WTC11 (cell line): ENCODE data around the gene ELK3. TPM values are rescaled to one million over a fixed set of nuclear protein-coding genes. Genes with fewer than 3 reads are reported as not detected.

Experiments
- ATAC-seq: fragments of 200-7000 bp; cut with Tn5 transposase; 2 replicates; pipeline ENCODE4 v1.10.0; 2021; ENCODE audit warnings: mild to moderate bottlenecking, moderate library complexity
- CTCF ChIA-PET: fragments of 300-600 bp; sonication (Branson Sonifier 250); formaldehyde crosslinking; loops from one replicate; lab custom pipeline; 2021; ENCODE audit warnings: antibody characterized with exemption; lab: Charles Lee
- POLR2A ChIA-PET: fragments of 350-600 bp; sonication (Branson Sonifier 250); formaldehyde crosslinking; loops from one replicate; lab custom pipeline; 2021; ENCODE audit warnings: antibody characterized with exemption; lab: Charles Lee
- DNase-seq: peaks from one replicate; pipeline ENCODE4 v3.0.0; 2021; ENCODE audit warnings: low spot score
- H3K27ac Mint-ChIP-seq: 2 replicates; pipeline ENCODE4 v1.8.0; 2021; ENCODE audit warnings: mixed read lengths
- H3K27me3 Mint-ChIP-seq: 2 replicates; pipeline ENCODE4 v1.8.0; 2021; ENCODE audit warnings: low read depth, mild to moderate bottlenecking, moderate library complexity, mixed read lengths
- H3K36me3 Mint-ChIP-seq: 2 replicates; pipeline ENCODE4 v1.8.0; 2021; ENCODE audit warnings: mixed read lengths
- H3K4me1 Mint-ChIP-seq: 2 replicates; pipeline ENCODE4 v1.8.0; 2022; ENCODE audit warnings: mixed read lengths
- H3K4me3 Mint-ChIP-seq: 2 replicates; pipeline ENCODE4 v1.8.0; 2021; ENCODE audit warnings: mild to moderate bottlenecking, moderate library complexity, mixed read lengths
- H3K9me3 Mint-ChIP-seq: 2 replicates; pipeline ENCODE4 v1.8.0; 2021; ENCODE audit warnings: mixed read lengths
- ATF1 ChIP-seq: sonication (generic); formaldehyde crosslinking; IDR thresholded peaks from 2 replicates; pipeline ENCODE4 v1.8.1; 2023; ENCODE audit warnings: mild to moderate bottlenecking, moderate library complexity, missing genetic modification reagents
- ESRRA ChIP-seq: sonication (generic); formaldehyde crosslinking; IDR thresholded peaks from 2 replicates; pipeline ENCODE4 v1.8.1; 2022; ENCODE audit warnings: mild to moderate bottlenecking, missing genetic modification reagents, borderline replicate concordance
- FOXK1 ChIP-seq: sonication (generic); formaldehyde crosslinking; IDR thresholded peaks from 2 replicates; pipeline ENCODE4 v1.8.0; 2022; ENCODE audit warnings: mild to moderate bottlenecking, moderate library complexity, missing genetic modification reagents
- NFE2L1 ChIP-seq: sonication (generic); formaldehyde crosslinking; IDR thresholded peaks from 2 replicates; pipeline ENCODE4 v1.8.1; 2023; ENCODE audit warnings: missing genetic modification reagents
- NFYB ChIP-seq: sonication (generic); formaldehyde crosslinking; conservative IDR thresholded peaks from 2 replicates; pipeline ENCODE4 v1.8.0; 2022; ENCODE audit warnings: low read depth, missing genetic modification reagents
- NR1H2 ChIP-seq: sonication (generic); formaldehyde crosslinking; IDR thresholded peaks from 2 replicates; pipeline ENCODE4 v1.9.0; 2021; ENCODE audit warnings: mild to moderate bottlenecking, moderate library complexity, missing genetic modification reagents
- NR3C1 ChIP-seq: sonication (generic); formaldehyde crosslinking; conservative IDR thresholded peaks from 2 replicates; pipeline ENCODE4 v1.8.1; 2023; ENCODE audit warnings: low read depth, mild to moderate bottlenecking, missing genetic modification reagents
- SOX15 ChIP-seq: fragments of 250-450 bp; sonication (Bioruptor Pico); IDR thresholded peaks from 2 replicates; pipeline ENCODE4 v1.9.0; 2021; ENCODE audit warnings: mild to moderate bottlenecking
- SP1 ChIP-seq: sonication (generic); formaldehyde crosslinking; conservative IDR thresholded peaks from 2 replicates; pipeline ENCODE4 v1.8.1; 2022; ENCODE audit warnings: missing genetic modification reagents
- ZNF121 ChIP-seq: sonication (generic); formaldehyde crosslinking; IDR thresholded peaks from 2 replicates; pipeline ENCODE4 v1.8.0; 2023; ENCODE audit warnings: missing genetic modification reagents
- ZNF219 ChIP-seq: sonication (generic); formaldehyde crosslinking; IDR thresholded peaks from 2 replicates; pipeline ENCODE4 v1.8.0; 2023; ENCODE audit warnings: missing genetic modification reagents, mild to moderate bottlenecking, borderline replicate concordance
- ZNF317 ChIP-seq: sonication (generic); formaldehyde crosslinking; IDR thresholded peaks from 2 replicates; pipeline ENCODE4 v1.8.1; 2023; ENCODE audit warnings: low read depth, mild to moderate bottlenecking, moderate library complexity, missing genetic modification reagents, borderline replicate concordance
- total RNA-seq: library from RNA; stranded (reverse); gene quantifications from 3 replicates; pipeline ENCODE4 v1.2.3, GENCODE V29; 2021
- TF ChIP-seq, protein P1 (sequence below): sonication (generic); formaldehyde crosslinking; IDR thresholded peaks from 2 replicates; pipeline ENCODE4 v1.8.1; 2023; ENCODE audit warnings: mild to moderate bottlenecking, missing genetic modification reagents, borderline replicate concordance
- TF ChIP-seq, protein P2 (sequence below): sonication (generic); formaldehyde crosslinking; IDR thresholded peaks from 2 replicates; pipeline ENCODE4 v1.8.0; 2022; ENCODE audit warnings: missing genetic modification reagents
- TF ChIP-seq, protein P3 (sequence below): sonication (generic); formaldehyde crosslinking; IDR thresholded peaks from 2 replicates; pipeline ENCODE4 v1.8.0; 2023; ENCODE audit warnings: mild to moderate bottlenecking, missing genetic modification reagents
- TF ChIP-seq, protein P4 (sequence below): fragments of 250-450 bp; sonication (Bioruptor Pico); IDR thresholded peaks from 2 replicates; pipeline ENCODE4 v1.9.0; 2021; ENCODE audit warnings: mild to moderate bottlenecking, borderline replicate concordance

The ELK3 gene
- total RNA-seq, 1 experiment from 2014 or later: 16.5 TPM

DNA sequence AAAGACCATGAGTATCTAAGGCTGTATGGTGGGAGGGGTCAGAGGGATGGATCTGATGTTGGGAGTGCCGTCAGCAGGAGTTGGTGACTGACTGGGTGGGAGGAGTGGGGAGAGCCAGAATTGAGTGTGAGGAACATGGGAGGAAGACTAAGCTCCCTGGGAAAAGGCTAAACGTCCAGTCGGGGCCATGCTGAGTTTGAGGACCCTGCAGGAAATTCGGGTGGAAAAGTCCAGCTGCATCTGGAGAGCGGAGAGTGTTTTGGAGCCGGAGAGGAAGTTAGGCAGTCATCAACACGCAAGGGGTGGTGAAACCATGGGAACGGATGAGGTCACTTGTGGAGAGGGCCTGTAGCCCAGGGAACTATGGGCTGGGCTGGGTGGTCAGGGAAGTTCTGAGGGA, 60.9 kb downstream of the ELK3 start:
- no peak overlapping the region for H3K4me3 Mint-ChIP-seq
- no peaks in the 10 kb centered on the region for H3K27me3 Mint-ChIP-seq
- DNase-seq (no peak), ATAC-seq (no peak)
- ChIA-PET POLR2A (no interaction called here), CTCF (no interaction called here)
- TF ChIP-seq NFYB (CRISPR knock-in tag): no peak
- no peak for TF ChIP-seq SP1 (CRISPR knock-in tag)
- no peak for TF ChIP-seq ZNF317 (CRISPR knock-in tag)
- TF ChIP-seq, protein P1, sequence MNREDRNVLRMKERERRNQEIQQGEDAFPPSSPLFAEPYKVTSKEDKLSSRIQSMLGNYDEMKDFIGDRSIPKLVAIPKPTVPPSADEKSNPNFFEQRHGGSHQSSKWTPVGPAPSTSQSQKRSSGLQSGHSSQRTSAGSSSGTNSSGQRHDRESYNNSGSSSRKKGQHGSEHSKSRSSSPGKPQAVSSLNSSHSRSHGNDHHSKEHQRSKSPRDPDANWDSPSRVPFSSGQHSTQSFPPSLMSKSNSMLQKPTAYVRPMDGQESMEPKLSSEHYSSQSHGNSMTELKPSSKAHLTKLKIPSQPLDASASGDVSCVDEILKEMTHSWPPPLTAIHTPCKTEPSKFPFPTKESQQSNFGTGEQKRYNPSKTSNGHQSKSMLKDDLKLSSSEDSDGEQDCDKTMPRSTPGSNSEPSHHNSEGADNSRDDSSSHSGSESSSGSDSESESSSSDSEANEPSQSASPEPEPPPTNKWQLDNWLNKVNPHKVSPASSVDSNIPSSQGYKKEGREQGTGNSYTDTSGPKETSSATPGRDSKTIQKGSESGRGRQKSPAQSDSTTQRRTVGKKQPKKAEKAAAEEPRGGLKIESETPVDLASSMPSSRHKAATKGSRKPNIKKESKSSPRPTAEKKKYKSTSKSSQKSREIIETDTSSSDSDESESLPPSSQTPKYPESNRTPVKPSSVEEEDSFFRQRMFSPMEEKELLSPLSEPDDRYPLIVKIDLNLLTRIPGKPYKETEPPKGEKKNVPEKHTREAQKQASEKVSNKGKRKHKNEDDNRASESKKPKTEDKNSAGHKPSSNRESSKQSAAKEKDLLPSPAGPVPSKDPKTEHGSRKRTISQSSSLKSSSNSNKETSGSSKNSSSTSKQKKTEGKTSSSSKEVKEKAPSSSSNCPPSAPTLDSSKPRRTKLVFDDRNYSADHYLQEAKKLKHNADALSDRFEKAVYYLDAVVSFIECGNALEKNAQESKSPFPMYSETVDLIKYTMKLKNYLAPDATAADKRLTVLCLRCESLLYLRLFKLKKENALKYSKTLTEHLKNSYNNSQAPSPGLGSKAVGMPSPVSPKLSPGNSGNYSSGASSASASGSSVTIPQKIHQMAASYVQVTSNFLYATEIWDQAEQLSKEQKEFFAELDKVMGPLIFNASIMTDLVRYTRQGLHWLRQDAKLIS: no peak
- no peak for TF ChIP-seq ATF1 (CRISPR knock-in tag)
- TF ChIP-seq NFE2L1: no peak
- TF ChIP-seq, protein P2, sequence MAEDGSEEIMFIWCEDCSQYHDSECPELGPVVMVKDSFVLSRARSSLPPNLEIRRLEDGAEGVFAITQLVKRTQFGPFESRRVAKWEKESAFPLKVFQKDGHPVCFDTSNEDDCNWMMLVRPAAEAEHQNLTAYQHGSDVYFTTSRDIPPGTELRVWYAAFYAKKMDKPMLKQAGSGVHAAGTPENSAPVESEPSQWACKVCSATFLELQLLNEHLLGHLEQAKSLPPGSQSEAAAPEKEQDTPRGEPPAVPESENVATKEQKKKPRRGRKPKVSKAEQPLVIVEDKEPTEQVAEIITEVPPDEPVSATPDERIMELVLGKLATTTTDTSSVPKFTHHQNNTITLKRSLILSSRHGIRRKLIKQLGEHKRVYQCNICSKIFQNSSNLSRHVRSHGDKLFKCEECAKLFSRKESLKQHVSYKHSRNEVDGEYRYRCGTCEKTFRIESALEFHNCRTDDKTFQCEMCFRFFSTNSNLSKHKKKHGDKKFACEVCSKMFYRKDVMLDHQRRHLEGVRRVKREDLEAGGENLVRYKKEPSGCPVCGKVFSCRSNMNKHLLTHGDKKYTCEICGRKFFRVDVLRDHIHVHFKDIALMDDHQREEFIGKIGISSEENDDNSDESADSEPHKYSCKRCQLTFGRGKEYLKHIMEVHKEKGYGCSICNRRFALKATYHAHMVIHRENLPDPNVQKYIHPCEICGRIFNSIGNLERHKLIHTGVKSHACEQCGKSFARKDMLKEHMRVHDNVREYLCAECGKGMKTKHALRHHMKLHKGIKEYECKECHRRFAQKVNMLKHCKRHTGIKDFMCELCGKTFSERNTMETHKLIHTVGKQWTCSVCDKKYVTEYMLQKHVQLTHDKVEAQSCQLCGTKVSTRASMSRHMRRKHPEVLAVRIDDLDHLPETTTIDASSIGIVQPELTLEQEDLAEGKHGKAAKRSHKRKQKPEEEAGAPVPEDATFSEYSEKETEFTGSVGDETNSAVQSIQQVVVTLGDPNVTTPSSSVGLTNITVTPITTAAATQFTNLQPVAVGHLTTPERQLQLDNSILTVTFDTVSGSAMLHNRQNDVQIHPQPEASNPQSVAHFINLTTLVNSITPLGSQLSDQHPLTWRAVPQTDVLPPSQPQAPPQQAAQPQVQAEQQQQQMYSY (CRISPR knock-in tag): no peak
- no peak for TF ChIP-seq ZNF121 (CRISPR knock-in tag)
- TF ChIP-seq NR3C1: no peak
- TF ChIP-seq NR1H2 (CRISPR knock-in tag): no peak
- TF ChIP-seq, protein P3, sequence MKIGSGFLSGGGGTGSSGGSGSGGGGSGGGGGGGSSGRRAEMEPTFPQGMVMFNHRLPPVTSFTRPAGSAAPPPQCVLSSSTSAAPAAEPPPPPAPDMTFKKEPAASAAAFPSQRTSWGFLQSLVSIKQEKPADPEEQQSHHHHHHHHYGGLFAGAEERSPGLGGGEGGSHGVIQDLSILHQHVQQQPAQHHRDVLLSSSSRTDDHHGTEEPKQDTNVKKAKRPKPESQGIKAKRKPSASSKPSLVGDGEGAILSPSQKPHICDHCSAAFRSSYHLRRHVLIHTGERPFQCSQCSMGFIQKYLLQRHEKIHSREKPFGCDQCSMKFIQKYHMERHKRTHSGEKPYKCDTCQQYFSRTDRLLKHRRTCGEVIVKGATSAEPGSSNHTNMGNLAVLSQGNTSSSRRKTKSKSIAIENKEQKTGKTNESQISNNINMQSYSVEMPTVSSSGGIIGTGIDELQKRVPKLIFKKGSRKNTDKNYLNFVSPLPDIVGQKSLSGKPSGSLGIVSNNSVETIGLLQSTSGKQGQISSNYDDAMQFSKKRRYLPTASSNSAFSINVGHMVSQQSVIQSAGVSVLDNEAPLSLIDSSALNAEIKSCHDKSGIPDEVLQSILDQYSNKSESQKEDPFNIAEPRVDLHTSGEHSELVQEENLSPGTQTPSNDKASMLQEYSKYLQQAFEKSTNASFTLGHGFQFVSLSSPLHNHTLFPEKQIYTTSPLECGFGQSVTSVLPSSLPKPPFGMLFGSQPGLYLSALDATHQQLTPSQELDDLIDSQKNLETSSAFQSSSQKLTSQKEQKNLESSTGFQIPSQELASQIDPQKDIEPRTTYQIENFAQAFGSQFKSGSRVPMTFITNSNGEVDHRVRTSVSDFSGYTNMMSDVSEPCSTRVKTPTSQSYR (CRISPR knock-in tag): no peak
- TF ChIP-seq ESRRA (CRISPR knock-in tag): no peak
- TF ChIP-seq ZNF219 (CRISPR knock-in tag): no peak
- TF ChIP-seq SOX15 (CRISPR knock-in tag): no peak
- TF ChIP-seq, protein P4, sequence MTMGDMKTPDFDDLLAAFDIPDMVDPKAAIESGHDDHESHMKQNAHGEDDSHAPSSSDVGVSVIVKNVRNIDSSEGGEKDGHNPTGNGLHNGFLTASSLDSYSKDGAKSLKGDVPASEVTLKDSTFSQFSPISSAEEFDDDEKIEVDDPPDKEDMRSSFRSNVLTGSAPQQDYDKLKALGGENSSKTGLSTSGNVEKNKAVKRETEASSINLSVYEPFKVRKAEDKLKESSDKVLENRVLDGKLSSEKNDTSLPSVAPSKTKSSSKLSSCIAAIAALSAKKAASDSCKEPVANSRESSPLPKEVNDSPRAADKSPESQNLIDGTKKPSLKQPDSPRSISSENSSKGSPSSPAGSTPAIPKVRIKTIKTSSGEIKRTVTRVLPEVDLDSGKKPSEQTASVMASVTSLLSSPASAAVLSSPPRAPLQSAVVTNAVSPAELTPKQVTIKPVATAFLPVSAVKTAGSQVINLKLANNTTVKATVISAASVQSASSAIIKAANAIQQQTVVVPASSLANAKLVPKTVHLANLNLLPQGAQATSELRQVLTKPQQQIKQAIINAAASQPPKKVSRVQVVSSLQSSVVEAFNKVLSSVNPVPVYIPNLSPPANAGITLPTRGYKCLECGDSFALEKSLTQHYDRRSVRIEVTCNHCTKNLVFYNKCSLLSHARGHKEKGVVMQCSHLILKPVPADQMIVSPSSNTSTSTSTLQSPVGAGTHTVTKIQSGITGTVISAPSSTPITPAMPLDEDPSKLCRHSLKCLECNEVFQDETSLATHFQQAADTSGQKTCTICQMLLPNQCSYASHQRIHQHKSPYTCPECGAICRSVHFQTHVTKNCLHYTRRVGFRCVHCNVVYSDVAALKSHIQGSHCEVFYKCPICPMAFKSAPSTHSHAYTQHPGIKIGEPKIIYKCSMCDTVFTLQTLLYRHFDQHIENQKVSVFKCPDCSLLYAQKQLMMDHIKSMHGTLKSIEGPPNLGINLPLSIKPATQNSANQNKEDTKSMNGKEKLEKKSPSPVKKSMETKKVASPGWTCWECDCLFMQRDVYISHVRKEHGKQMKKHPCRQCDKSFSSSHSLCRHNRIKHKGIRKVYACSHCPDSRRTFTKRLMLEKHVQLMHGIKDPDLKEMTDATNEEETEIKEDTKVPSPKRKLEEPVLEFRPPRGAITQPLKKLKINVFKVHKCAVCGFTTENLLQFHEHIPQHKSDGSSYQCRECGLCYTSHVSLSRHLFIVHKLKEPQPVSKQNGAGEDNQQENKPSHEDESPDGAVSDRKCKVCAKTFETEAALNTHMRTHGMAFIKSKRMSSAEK (CRISPR knock-in tag): no peak
- TF ChIP-seq FOXK1 (CRISPR knock-in tag): no peak
- peaks cover 18% of the 10 kb centered on the region for H3K36me3 Mint-ChIP-seq
- peaks cover 11% of the 10 kb centered on the region for H3K4me1 Mint-ChIP-seq
- H3K9me3 Mint-ChIP-seq: no peaks in the 10 kb centered on the region
- H3K27ac Mint-ChIP-seq: no peak overlapping the region
